Activated naive CD4-positive, alpha-beta T cell treated with anti-CD3 and anti-CD28 coated beads for 36 hours (primary cell): ENCODE measurements around the gene ESR1. TPM values are rescaled to one million over a fixed set of nuclear protein-coding genes. Genes with fewer than 3 reads are reported as not detected.
"Not testable (repeated sequence)": the region's sequence is repeated elsewhere in the genome, so short reads cannot be mapped to it uniquely, and the experiment has no call there.

Source experiments
- CTCF ChIA-PET: fragments of 350-600 bp; sonication (Branson Sonifier 250); formaldehyde crosslinking; loops from one replicate; lab custom pipeline; 2021; ENCODE audit warnings: antibody characterized with exemption; lab: Charles Lee
- DNase-seq: peaks from one replicate; pipeline ENCODE4 v3.0.0-alpha.2; 2020
- H3K27ac Mint-ChIP-seq: one replicate; pipeline ENCODE4 v1.8.0; 2021; ENCODE audit warnings: mild to moderate bottlenecking, mixed read lengths
- H3K27me3 Mint-ChIP-seq: one replicate; pipeline ENCODE4 v1.8.0; 2021; ENCODE audit warnings: low read depth, mixed read lengths
- H3K36me3 Mint-ChIP-seq: one replicate; pipeline ENCODE4 v1.8.0; 2021; ENCODE audit warnings: low read depth, mixed read lengths
- H3K4me1 Mint-ChIP-seq: one replicate; pipeline ENCODE4 v1.8.0; 2021; ENCODE audit warnings: low read depth, mixed read lengths
- H3K4me3 Mint-ChIP-seq: one replicate; pipeline ENCODE4 v1.8.0; 2021; ENCODE audit warnings: mild to moderate bottlenecking, moderate library complexity, mixed read lengths
- H3K9me3 Mint-ChIP-seq: one replicate; pipeline ENCODE4 v1.8.0; 2021; ENCODE audit warnings: mixed read lengths
- intact Hi-C: fragments of 100-400 bp; cut with micrococcal nuclease; formaldehyde crosslinking; loops from one replicate; pipeline ENCODE4 v1.15.1; 2023
- total RNA-seq, 2 experiments: library from RNA; stranded (reverse); gene quantifications; one replicate each; pipeline ENCODE4 v1.2.3, GENCODE V29; 2021

The ESR1 gene
- total RNA-seq, 2 experiments from 2014 or later = 0.52 to 0.54 TPM

- CTCF ChIA-PET = interaction anchor here (1.2 kb wide), 1 partner anchor 132 kb away, joined by 6 read pairs; no protein-coding TSS in a partner anchor
Observed at GRCh38 chr6:151822252-151823111, 15.0 kb downstream of the ESR1 start.

GRCh38 chr6:151826517-151827142 is 19.1 kb downstream of the ESR1 start:
- CTCF ChIA-PET = no interaction called here
- H3K4me1 Mint-ChIP-seq = peaks cover 6% of the 10 kb centered on the region
- H3K27me3 Mint-ChIP-seq = no peaks in the 10 kb centered on the region
- intact Hi-C loops = no loop called here
- H3K36me3 Mint-ChIP-seq = no peaks in the 10 kb centered on the region
- no peak overlapping the region for H3K4me3 Mint-ChIP-seq
- H3K9me3 Mint-ChIP-seq = no peaks in the 10 kb centered on the region
- DNase-seq = no peak
- no peak overlapping the region for H3K27ac Mint-ChIP-seq

More at GRCh38 chr6:151822252-151823111, 15.0 kb downstream of the ESR1 start:
- no peak for DNase-seq
- H3K36me3 Mint-ChIP-seq = no peaks in the 10 kb centered on the region
- H3K4me1 Mint-ChIP-seq = peaks cover 6% of the 10 kb centered on the region
- no peak overlapping the region for H3K27ac Mint-ChIP-seq
- intact Hi-C loops = no loop called here
- no peaks in the 10 kb centered on the region for H3K27me3 Mint-ChIP-seq
- H3K9me3 Mint-ChIP-seq = no peaks in the 10 kb centered on the region
- H3K4me3 Mint-ChIP-seq = no peak overlapping the region

- CTCF ChIA-PET = no interaction called here
- no peaks in the 10 kb centered on the region for H3K36me3 Mint-ChIP-seq
- H3K4me3 Mint-ChIP-seq = no peak overlapping the region
- H3K9me3 Mint-ChIP-seq = no peaks in the 10 kb centered on the region
- intact Hi-C loops = no loop called here
- peaks cover 7% of the 10 kb centered on the region for H3K4me1 Mint-ChIP-seq
- H3K27ac Mint-ChIP-seq = no peak overlapping the region
- no peaks in the 10 kb centered on the region for H3K27me3 Mint-ChIP-seq
- DNase-seq = no peak
Observed at GRCh38 chr6:151832710-151833109, 25.2 kb downstream of the ESR1 start.

- CTCF ChIA-PET = interaction anchor here (0.6 kb wide), 1 partner anchor 433 kb away, joined by 3 read pairs; no protein-coding TSS in a partner anchor
- no peaks in the 10 kb centered on the region for H3K27me3 Mint-ChIP-seq
- no peaks in the 10 kb centered on the region for H3K36me3 Mint-ChIP-seq
- DNase-seq = no peak
- intact Hi-C loops = no loop called here
- H3K27ac Mint-ChIP-seq = no peak overlapping the region
- H3K9me3 Mint-ChIP-seq = no peaks in the 10 kb centered on the region
- H3K4me3 Mint-ChIP-seq = no peak overlapping the region
- peaks cover 7% of the 10 kb centered on the region for H3K4me1 Mint-ChIP-seq
Observed at GRCh38 chr6:151835396-151835795, 27.9 kb downstream of the ESR1 start.

GRCh38 chr6:151837223-151837622 is 29.7 kb downstream of the ESR1 start:
- DNase-seq = no peak
- Mint-ChIP-seq H3K27me3 (no peaks in the 10 kb centered on the region), H3K27ac (no peak overlapping the region), H3K4me3 (no peak overlapping the region), H3K36me3 (no peaks in the 10 kb centered on the region), H3K4me1 (peaks cover 7% of the 10 kb centered on the region), H3K9me3 (no peaks in the 10 kb centered on the region)
- CTCF ChIA-PET = interaction anchor here (1.2 kb wide), 1 partner anchor 72 kb away, joined by 3 read pairs; no protein-coding TSS in a partner anchor
- intact Hi-C loops = no loop called here

GRCh38 chr6:151842816-151843215 is 35.3 kb downstream of the ESR1 start:
- no peaks in the 10 kb centered on the region for H3K4me1 Mint-ChIP-seq
- CTCF ChIA-PET = no interaction called here
- no peaks in the 10 kb centered on the region for H3K9me3 Mint-ChIP-seq
- H3K4me3 Mint-ChIP-seq = no peak overlapping the region
- no peaks in the 10 kb centered on the region for H3K27me3 Mint-ChIP-seq
- intact Hi-C loops = no loop called here
- DNase-seq = no peak
- no peak overlapping the region for H3K27ac Mint-ChIP-seq
- peaks cover 3% of the 10 kb centered on the region for H3K36me3 Mint-ChIP-seq

- peak; percentile 33 for DNase-seq
- no peaks in the 10 kb centered on the region for H3K27me3 Mint-ChIP-seq
- no peaks in the 10 kb centered on the region for H3K9me3 Mint-ChIP-seq
- H3K27ac Mint-ChIP-seq = no peak overlapping the region
- no peak overlapping the region for H3K4me3 Mint-ChIP-seq
- CTCF ChIA-PET = no interaction called here
- intact Hi-C loops = no loop called here
- H3K4me1 Mint-ChIP-seq = no peaks in the 10 kb centered on the region
- H3K36me3 Mint-ChIP-seq = peaks cover 3% of the 10 kb centered on the region
Observed at GRCh38 chr6:151847064-151847463, 39.6 kb downstream of the ESR1 start.

GRCh38 chr6:151850479-151851003 is 43.1 kb downstream of the ESR1 start:
- H3K4me3 Mint-ChIP-seq = no peak overlapping the region
- no peak overlapping the region for H3K27ac Mint-ChIP-seq
- H3K9me3 Mint-ChIP-seq = no peaks in the 10 kb centered on the region
- H3K36me3 Mint-ChIP-seq = no peaks in the 10 kb centered on the region
- no peaks in the 10 kb centered on the region for H3K4me1 Mint-ChIP-seq
- CTCF ChIA-PET = no interaction called here
- intact Hi-C loops = no loop called here
- H3K27me3 Mint-ChIP-seq = no peaks in the 10 kb centered on the region
- DNase-seq = no peak

- no peak overlapping the region for H3K27ac Mint-ChIP-seq
- H3K4me1 Mint-ChIP-seq = no peaks in the 10 kb centered on the region
- intact Hi-C loops = no loop called here
- no peak for DNase-seq
- CTCF ChIA-PET = no interaction called here
- H3K4me3 Mint-ChIP-seq = no peak overlapping the region
- H3K27me3 Mint-ChIP-seq = no peaks in the 10 kb centered on the region
- no peaks in the 10 kb centered on the region for H3K36me3 Mint-ChIP-seq
- H3K9me3 Mint-ChIP-seq = no peaks in the 10 kb centered on the region
Observed at GRCh38 chr6:151858294-151858693, 50.8 kb downstream of the ESR1 start.

GRCh38 chr6:151862461-151862860 is 55.0 kb downstream of the ESR1 start:
- no peak overlapping the region for H3K4me3 Mint-ChIP-seq
- CTCF ChIA-PET = no interaction called here
- intact Hi-C loops = no loop called here
- no peaks in the 10 kb centered on the region for H3K4me1 Mint-ChIP-seq
- peaks cover 3% of the 10 kb centered on the region for H3K9me3 Mint-ChIP-seq
- DNase-seq = no peak
- no peaks in the 10 kb centered on the region for H3K27me3 Mint-ChIP-seq
- no peaks in the 10 kb centered on the region for H3K36me3 Mint-ChIP-seq
- H3K27ac Mint-ChIP-seq = no peak overlapping the region

GRCh38 chr6:151867361-151867869 is 59.9 kb downstream of the ESR1 start:
- DNase-seq, CTCF ChIA-PET, intact Hi-C loops, H3K27me3 Mint-ChIP-seq, H3K9me3 Mint-ChIP-seq, H3K36me3 Mint-ChIP-seq, H3K27ac Mint-ChIP-seq, H3K4me1 Mint-ChIP-seq, H3K4me3 Mint-ChIP-seq: not testable (repeated sequence)

- Mint-ChIP-seq H3K27ac (no peak overlapping the region), H3K9me3 (no peaks in the 10 kb centered on the region), H3K27me3 (no peaks in the 10 kb centered on the region), H3K36me3 (no peaks in the 10 kb centered on the region), H3K4me1 (no peaks in the 10 kb centered on the region), H3K4me3 (no peak overlapping the region)
- DNase-seq = no peak
- CTCF ChIA-PET = no interaction called here
- intact Hi-C loops = no loop called here
Observed at GRCh38 chr6:151869345-151869744, 61.9 kb downstream of the ESR1 start.
